HG02938 (cell line): ENCODE data around the gene GABBR2.

Experiments
- ATAC-seq: cut with Tn5 transposase; IDR thresholded peaks from one replicate; pipeline ENCODE4 v1.9.1; 2021; ENCODE audit warnings: mild to moderate bottlenecking, moderate library complexity; ENCODE audit not compliant: unreplicated experiment

Gene GABBR2

DNA sequence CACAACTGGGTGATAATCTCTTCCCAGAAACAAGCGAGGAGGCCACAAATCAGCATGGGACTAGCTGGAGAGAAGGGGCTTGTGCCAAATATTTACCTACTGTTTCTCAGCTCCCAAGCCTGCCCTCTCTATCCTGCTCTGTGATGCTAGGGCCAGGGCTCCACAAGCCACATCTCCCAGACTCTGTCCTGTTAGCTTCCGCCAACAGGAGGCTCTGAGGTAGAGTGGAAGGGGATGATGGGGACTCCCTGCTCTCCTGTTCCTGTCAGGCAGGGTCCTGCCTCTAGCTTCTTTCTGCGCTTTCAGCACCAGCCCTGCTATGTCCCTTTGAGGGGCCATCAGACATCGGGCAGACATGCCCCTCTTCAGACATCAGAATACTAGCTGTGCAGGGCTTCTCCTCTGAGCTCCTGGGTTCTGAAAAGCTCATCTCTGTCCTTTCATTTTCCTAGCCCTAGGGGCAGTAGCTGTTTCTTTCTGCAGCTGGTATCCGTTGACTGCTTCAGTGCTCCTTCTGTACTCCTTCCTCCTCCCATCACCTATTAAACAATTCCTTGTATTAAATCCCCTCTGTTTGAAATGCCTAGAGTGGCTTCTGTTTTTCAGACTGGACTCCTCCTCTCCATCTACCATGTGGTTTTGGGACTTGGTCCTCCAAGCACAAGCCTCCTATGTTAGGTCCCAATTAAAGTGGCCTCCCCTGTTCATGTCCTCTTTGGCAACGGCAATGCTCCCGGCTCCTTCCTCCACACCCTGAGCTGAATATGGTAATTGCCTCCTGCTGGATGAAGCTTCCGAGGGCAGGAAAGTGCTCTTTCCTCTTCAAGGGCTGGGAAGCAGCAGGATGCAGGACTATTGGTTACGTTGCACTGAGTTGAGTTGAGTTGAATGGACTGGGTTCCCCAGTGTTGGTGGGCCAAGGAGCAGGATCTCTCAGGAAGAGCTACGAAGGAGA is 292.2 kb downstream of the GABBR2 start:
- ATAC-seq, result no peak

DNA sequence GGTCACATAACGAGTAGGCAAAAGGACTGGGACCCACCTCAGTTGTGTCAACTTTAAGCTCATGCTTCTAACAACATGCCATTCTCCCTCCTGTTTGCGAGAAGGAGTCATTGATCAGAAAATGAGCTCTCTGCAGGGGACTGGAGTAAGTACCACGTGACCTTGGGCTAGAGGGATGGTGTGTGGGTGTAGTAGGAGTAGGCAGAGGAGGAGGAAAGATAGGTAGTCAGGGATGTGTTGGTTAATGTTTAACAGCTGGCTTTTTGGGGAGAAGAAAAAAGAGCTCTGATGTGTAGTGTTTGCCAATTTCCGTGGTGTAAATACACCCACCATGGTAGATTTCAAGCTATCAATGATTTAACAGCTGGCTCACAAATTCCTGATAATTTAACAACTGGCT is 293.0 kb downstream of the GABBR2 start:
- ATAC-seq, result no peak

DNA sequence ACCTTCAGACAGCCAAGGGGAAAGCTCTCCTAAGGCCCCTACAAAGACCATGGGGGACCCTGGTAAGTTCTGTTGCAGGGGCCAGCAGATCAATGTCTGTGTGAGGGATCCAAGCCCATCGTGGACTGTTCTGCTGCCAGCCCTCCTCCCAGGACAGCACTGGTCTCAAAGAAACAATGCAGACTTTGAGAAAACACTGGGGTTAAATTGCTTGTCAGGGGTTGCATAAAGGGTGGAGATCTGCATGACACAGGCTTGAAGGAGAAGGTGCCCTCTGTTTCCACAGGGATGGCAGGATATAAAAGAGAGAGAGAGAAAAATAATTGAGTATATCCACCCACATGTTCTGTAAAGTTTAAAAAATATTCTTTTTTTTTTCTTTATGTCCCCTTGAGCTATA is 295.7 kb downstream of the GABBR2 start:
- ATAC-seq, result no peak

DNA sequence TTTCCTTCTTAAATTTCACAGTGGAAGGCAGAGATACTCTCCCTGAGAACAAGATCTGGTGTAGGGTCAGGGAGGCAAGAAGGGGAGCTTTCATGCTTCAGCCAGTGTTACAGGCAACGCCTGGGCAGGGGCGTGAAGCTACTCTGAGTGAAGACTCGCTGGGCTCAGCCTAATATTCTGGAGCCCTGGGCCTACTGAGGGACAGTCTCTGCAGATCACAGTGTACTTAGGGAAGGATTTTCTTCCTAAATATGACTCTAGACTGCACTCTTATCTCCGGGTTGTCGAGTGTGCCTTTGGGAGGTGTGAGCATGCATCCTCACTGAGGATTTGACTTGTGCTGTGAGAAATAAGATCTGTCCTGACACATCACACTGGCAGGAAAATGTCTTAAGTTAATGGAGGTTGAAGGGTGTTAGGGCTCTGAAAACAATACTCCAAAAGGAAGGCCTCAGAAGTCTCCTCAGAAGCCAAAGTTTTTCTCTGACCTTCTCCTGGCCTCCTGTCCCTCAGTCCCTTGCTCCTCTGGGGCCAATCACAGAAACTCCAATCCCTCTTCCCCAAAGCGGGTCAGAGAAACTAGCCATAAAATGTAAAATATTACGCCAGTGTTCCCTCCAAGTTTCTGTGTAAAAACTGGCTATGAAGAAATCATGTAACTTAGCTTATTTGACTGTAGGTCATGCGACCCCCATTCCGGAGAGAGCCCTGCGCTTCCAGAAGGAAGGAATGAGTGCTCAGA is 296.5 kb downstream of the GABBR2 start:
- no peak for ATAC-seq

DNA sequence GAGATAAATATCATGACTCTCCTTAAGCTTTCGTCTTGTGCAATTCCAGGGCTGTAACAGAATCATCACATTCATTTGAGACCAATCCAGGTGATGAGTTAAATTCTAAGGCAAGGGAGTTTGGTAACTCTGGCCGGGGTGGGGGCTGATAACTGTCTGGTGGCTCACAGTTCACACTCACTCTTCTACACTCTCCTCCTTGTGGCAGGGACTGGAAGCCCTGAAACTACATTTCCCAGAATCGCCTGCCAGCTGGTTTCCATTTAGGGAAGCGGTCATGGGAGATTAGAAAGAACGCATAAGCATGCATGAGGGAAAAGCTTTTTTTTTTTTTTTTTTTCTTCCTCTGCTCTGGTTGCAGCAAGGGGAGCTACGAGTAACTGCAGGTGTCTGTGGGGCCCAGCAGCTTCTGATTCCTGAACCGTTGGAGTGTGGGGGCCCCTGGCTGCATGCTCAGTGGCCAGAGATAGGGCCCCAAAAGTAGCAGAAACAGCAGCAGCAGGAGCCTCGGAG is 298.5 kb downstream of the GABBR2 start:
- ATAC-seq, result no peak

DNA sequence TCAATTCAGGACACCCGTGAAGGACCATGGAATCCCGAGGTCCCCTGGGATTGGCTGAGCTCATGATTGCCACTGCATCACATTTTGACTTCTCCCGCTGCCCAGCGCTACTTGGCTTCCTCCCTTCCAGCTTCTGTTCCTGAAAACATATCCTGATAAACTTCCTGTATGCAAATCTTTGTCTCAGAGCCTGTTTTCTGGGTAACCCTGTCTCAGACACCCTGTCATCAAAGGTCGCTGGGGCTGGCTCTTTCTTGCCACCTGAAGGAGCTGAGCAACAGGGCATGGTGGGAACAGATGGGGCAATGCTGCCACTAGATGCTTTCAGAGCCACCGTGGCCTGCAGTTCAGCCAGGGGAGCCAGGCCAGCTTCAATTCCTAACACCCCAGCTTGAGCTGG is 299.0 kb downstream of the GABBR2 start:
- ATAC-seq, result no peak

DNA sequence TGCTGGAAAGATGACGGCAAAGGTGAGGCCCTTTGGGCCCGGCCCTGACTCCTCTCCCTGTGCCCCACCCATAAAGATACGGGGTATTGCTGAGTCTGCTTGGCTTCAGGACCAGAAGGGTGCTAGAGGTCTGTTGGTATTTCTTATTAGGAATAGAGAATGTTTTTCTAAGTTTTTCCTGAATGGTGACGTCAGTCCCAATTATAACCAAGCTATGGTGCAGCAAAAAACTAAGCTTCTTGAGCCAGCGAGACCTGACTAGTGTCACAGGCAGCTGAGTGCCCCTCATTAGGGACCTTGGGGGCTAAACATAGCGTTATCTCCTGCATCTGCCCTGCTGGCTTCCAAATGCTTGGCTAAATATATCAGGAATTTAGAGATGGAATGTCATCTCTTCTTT is 302.3 kb downstream of the GABBR2 start:
- no peak for ATAC-seq

DNA sequence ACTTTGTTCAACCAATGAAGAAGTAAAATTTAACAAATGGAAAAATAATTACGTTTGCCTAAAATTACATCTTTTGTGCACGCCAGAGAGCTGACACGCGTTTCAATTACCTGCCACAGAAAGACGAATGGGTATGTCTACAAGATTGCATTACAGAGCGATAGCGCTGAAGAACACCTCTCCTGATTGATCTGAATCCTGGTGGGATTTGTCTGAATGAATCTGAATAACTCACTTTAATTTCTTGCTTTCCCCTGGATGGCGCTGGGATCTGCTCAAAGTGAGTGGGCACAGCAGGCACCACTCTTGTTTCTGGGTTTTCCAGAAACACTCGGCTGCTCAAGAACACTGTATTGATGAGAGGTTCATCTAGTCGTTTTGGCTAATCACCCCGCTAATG is 304.5 kb downstream of the GABBR2 start:
- ATAC-seq, result no peak

DNA sequence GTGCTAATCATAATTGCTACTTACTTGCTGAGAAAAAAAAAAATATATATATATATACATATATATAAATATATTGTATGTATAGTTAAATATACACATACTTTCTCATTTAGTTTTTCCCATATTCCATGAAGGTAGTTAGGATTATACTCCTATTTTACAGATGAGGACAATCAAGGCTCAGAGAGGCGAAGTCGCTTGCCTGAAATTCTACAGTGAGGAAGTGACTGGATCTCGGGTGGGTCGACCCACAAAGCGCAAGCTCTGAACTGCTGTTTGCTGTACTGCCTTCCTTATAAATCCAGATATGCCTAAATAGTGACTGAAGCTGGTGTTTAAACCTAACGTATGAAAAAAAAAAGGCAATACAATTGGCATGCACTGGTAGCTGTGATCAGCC is 305.0 kb downstream of the GABBR2 start:
- ATAC-seq, result no peak

DNA sequence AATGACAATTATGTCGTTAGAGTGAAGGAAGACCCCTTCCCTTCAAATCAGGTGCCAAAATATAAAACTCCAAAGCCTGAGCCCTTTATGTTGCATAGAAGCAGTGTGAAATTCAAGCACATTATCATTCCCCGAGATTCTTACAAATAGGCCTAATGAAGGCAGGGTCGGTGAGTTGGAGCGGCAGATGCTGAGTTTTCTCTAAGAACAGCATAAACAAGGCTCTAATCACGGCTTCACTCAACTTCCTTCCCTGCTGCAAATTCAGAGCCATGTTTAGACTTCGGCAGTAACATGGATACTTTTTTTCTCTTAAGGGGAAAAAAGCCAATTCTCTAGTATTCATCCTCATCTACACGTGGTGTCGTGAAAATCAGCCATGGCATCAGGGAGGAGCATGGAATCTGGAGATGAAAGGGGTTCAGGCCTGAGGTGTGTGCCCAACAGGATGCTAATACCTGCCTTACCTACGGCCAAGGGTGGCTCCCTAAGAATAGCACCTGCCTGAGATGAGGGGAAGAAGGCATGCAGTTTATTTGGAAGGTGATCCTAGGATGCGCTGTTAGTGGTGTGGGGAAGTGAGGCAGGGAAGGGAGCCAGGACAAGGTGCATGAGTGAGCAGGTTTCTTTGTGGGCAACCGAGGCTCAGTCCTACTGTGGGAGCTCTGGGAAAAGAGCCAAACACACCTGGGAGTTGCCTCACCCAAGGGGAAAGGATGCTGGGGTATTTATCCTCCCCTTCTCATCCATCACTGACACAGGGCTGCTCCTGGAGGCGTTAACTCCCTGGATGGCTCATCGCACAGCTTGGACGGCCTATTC is 306.5 kb downstream of the GABBR2 start:
- no peak for ATAC-seq

DNA sequence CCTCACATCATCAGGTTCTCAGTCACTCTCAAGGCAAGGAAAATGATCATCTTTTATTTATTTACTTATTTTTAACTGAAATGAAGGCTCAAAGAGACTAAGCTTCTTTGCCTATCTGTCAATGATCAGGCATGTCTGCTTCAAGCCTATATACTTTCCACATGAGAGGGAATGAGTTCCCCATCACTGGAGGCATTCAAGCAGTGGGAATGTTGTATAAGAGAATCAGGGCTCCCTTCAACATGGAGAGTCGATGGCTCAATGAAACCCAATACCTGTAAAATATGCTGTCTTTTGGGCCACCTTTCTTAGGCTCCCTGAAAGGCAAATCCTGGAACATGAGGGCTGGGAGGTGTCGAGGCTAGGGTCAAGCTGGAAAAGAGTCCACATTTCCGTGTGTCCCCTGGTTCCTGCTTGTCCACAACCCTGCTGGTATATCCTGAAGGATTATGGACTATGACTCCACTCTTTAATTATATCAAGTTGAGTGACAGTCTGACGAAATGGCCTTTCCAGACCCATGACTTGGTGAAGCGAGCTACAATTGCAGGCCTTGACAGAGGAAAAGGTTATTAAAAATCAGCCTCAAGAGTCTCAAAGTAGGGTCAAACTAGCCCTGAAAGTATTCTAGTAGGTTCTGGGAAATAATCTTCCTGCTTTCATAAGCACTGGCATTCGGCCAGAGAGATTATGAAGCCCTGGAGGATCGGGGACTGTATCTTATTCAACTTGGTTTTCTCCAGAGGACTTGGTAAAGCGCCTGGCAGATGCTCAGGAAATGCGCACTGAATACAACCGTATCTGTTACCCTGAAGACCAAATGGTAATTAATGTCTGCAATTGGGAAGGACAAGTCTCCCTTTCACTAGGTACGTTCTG is 307.4 kb downstream of the GABBR2 start:
- no peak for ATAC-seq

DNA sequence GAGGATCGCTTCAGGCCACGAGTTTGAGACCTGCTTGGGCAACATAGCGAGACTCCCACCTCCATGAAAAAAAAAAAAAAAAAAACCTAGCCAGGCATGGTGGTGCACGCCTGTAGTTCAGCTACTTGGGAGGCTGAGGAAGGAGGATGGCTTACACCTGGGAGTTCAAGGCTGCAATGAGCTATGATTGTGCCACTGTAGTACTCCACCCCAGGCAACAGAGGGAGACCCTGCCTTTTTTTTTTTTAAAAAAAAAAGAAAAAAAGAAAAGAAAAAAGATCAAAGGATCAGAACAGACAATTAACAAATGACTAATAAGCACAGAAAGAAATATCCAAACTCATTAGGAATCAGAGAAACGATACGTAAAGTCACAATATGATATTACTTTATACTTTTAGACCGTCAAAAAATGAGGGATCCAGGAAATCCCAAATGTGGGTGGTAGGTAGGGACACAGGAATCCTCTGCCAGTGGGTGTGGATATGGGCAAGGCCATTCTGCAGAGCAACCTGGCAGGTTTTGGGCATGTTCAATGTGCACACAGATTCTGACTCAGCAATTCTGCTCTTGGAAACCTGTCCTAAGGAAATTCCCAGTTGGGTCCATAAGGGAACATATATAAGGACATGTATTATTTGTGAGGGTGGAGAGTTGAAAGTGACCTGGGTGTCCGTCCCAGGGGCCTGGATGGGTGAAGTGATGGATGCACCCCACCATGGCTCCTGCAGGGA is 308.6 kb downstream of the GABBR2 start:
- no peak for ATAC-seq

DNA sequence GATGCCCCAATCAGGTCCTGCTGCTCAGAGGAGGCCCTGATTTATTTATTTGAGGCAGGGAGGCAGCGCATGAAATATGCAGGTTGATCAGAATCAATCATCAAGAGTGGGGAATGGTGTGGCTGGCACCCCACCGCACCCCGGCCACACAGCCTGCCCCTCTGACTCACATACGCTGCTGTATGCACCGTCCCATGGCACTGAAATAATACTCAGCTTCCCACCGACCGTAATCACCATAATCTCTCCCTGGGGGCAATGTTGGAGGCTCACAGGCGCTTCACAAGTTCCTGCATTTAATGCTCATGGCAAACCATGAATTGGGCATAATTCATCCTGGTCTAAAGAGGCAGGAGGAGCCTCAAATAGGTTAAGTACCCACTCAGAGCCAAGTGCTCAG is 312.1 kb downstream of the GABBR2 start:
- ATAC-seq, result no peak

DNA sequence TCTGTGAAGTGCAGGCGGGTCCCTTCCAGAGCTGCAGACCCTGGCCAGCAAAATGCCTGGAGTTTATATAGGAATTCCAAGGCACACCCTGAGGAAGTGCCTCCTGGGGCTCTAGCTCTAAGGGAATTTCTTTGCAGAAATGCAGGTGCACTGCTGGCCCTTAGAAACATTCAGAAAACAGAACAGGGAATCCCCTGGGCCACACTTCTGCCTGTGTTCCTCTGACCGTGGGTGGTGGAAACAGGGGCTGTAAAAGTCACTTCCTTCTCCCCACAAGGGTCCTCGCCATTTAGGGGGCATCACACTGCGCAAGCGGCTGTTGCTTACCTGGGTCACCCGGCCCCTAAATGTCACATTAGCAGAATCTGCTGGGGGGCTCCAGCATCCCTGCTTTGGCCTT is 312.5 kb downstream of the GABBR2 start:
- ATAC-seq, result no peak

DNA sequence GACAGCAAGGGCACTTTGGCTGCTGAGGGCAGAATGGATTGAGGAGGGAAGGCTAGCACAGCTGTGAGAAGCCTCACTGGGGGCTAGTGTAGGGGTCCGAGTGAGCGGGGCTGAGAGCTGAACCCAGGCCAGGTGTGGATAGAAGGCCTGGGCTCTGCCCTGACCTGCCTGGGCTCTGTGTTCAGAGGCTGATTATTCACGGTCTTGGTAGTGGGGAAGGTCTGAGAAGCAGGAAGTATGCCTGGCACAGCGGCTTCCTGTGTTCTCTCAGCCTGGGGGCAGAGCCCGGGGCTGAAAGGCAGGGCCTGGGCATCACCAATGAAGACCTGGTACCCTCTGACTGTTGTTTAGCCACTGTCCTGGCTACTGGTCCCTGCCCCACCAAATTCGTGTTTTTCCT is 316.9 kb downstream of the GABBR2 start:
- no peak for ATAC-seq

DNA sequence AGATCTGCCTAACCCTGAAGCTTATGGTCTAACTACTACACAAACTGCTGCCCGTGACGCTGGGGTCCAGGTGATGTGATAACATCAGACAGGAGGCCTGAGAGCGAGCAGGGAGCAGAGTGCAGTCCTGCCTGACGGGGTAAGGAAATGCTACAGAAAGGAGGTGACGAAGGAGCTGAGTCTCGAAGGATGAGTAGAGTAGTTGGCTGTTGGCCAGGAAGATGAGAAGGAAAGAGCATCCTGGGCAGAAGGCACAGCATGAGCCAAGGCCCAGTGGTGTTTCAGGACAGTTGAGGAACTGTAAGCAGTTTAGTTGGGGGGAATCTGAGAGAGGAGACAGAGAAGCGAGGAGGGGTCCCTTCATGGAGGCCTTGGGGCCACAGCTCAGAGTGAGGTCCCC is 317.3 kb downstream of the GABBR2 start:
- no peak for ATAC-seq

DNA sequence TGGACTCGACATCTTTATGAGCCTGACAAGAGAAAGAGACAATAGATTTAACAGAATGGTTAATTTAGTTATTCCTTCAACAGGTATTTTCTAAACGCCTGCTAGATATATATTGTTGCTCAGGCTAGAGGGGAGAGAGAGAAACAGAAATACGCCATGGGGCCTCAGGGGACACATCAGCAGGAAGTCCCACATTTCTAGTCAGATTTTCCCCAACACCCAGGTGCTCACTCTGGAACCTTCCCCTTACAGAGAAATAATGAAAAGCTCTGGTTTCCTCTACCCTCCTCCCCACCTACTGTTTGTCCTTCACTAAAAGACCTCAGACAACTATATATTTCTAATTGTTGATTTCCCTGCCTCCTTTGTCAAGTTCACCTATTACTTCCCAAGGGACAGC is 323.0 kb downstream of the GABBR2 start:
- no peak for ATAC-seq

DNA sequence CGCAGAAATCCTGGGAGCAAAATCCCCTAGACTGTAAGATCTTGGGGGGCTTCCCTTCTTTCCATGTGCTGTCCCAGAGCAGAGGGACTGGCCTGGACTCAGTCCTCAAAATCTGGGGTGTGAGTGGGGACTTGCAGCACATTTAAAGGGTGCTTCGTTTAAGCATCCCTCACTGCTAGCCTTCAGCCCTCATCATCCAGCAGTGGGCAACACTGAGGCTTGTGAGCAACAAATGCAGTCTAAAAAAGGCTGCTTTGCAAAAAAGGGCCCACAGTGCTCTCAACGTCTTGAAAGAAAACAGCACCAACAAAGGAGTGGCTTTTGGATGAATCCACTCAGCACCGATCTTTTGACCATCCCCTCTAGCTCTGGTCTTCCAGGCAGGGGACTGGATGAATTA is 325.0 kb downstream of the GABBR2 start:
- ATAC-seq, result no peak

DNA sequence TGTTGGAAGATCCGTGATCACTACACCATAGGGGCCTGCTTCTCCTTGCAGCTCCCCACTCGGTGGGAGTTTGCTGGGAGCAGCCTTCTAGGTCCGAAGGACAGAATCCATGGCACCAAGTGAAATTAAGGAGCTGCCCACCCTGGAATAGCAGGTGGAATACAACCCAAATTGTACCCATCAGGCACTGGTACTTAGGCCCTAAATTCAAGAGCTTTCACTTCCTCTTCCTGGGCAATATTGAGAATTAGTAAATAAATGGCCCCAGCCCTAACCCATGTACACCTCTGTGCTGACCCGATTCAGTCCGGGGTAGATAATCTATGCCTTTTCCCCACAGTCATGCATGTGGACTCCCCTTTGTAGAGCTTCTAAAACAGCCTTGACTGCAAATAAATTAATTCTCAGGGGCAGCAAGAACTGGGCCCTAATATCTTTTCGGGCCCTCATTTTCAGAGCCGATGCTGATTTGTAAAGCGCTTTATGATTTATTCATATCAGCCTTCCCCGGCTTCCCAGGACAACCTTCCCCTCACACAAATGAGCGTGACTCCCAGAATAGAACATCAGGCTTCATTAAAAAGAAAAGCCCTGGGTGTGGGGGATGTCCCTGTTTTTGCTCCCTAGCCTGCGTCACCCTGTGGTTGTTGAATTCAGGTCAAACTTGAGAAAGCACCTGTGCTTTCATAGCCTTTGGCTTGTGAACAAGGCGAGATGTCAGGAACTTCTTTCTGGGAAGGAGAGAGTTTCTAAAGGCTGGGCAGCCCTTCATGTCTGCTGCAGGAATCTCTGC is 327.2 kb downstream of the GABBR2 start:
- no peak for ATAC-seq
